ENCODE data around the gene PLEKHA5.

The PLEKHA5 gene

GRCh38 chr12:19205120-19205519 lies 75.6 kb downstream of the PLEKHA5 start:
- no peak for TF ChIP-seq CTCF (IDR thresholded peaks at IDR 0.05)

- TF ChIP-seq CTCF (IDR thresholded peaks at IDR 0.05): no peak
Measured at GRCh38 chr12:19206493-19207077, 77.1 kb downstream of the PLEKHA5 start.

GRCh38 chr12:19208456-19208855 lies 78.9 kb downstream of the PLEKHA5 start:
- TF ChIP-seq CTCF (IDR thresholded peaks at IDR 0.05): no peak

GRCh38 chr12:19209661-19210060 lies 80.1 kb downstream of the PLEKHA5 start:
- no peak for TF ChIP-seq CTCF (IDR thresholded peaks at IDR 0.05)

- no peak for TF ChIP-seq CTCF (IDR thresholded peaks at IDR 0.05)
Measured at GRCh38 chr12:19211802-19212201, 82.3 kb downstream of the PLEKHA5 start.

GRCh38 chr12:19212245-19212644 lies 82.7 kb downstream of the PLEKHA5 start:
- TF ChIP-seq CTCF (IDR thresholded peaks at IDR 0.05): no peak

- TF ChIP-seq CTCF (IDR thresholded peaks at IDR 0.05): no peak
Measured at GRCh38 chr12:19214020-19214419, 84.5 kb downstream of the PLEKHA5 start.

GRCh38 chr12:19215115-19215514 lies 85.6 kb downstream of the PLEKHA5 start:
- no peak for TF ChIP-seq CTCF (IDR thresholded peaks at IDR 0.05)
